Fibroblast of skin of scalp (primary cell): Measurements from ENCODE around the gene SMURF2.
"Not testable (repeated sequence)": the region's sequence is repeated elsewhere in the genome, so short reads cannot be mapped to it uniquely, and the experiment has no call there.

Experiments
- DNase-seq: peaks from one replicate; pipeline ENCODE4 v3.0.0-alpha.2; 2013

SMURF2 gene

GRCh38 chr17:64664299-64664981 is 2.3 kb upstream of the SMURF2 start:
- peak; percentile 38 for DNase-seq

DNA sequence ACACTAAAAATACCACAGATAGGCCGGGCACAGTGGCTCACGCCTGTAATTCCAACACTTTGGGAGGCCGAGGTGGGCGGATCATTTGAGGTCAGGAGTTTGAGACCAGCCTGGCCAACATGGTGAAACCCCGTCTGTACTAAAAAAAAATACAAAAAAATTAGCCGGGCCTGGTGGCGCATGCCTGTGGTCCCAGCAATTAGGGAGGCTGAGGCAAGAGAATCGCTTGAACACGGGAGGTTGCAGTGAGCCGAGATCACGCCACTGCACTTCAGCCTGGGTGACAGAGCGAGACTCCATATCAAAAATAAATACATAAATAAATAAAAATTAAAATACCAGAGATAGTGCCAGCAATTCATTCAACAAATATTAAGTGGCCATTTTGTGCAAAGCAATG is 1.7 kb upstream of the SMURF2 start:
- not testable (repeated sequence) for DNase-seq

DNA sequence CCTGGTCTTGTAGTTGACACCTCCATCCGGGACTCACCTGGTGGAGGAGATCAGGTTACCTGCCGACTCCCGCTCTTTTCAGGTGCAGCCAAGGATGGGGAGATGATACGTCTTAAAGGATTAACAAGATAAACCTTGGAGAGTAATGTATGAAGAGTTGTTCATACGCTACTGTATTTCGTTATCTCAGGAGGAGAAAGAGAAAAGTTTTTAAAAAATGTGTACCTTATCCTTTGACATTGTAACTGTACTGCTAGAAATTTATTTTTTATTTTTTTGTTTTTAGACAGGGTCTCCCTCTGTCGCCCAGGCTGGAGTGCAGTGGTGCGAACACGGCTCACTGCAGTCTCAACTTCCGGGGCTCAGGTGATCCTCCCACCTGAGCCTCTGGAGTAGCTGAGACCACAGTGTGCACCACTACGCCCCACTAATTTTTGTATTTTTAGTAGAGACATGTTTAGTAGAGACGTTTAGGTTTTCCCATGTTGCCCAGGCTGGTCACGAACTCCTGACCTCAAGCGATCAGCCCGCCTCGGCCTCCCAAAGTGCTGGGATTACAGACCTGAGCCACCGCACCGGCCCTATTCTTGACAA is 764 bp upstream of the SMURF2 start:
- no peak for DNase-seq

- DNase-seq: no peak
Observed at GRCh38 chr17:64661726-64661975, 456 bp downstream of the SMURF2 start.

DNA sequence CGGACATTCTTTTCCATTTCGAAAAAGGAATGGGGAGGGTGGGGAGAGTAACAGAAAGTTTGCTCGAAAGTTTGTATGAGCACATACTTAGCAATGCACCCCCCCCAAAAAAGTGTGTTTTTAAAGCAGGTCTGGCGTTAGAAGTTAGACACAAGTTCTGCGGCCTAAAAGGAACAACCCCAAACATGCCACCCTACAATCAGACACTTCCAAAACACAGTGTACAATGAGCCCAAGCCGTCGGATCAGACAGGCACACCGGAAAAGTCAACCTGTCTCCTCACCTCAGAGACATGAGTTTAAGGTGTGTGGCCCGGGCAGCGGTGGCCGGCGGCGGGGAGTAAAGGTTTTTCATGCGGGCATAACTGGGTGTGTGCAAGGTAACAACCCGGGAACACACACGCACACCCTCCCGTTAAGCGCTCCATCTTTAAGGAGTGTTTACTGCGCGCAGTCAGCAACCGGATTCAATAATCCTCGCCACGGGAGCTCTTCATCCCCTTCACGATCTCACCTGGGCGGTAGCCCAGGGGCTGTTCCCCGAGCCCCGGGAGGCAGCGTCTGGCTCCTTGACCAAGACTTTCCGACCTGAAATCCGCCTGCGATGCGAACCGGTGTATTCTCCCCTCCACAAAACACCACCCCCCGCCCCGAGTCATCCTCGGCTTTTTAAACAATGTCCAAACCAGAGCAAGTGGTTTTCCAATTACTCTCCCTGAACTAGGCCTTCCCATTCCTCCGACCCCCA is 955 bp downstream of the SMURF2 start:
- not testable (repeated sequence) for DNase-seq

- DNase-seq: peak; percentile 43
Observed at GRCh38 chr17:64660195-64660977, 1.7 kb downstream of the SMURF2 start.

GRCh38 chr17:64658931-64659330 is 3.2 kb downstream of the SMURF2 start:
- peak; percentile 79 for DNase-seq

- no peak for DNase-seq
Observed at GRCh38 chr17:64657610-64658125, 4.4 kb downstream of the SMURF2 start.

GRCh38 chr17:64655704-64656103 is 6.4 kb downstream of the SMURF2 start:
- no peak for DNase-seq

GRCh38 chr17:64653985-64654355 is 8.1 kb downstream of the SMURF2 start:
- peak; percentile 46 for DNase-seq

GRCh38 chr17:64653325-64653984 is 8.7 kb downstream of the SMURF2 start:
- peak; percentile 71 for DNase-seq

DNA sequence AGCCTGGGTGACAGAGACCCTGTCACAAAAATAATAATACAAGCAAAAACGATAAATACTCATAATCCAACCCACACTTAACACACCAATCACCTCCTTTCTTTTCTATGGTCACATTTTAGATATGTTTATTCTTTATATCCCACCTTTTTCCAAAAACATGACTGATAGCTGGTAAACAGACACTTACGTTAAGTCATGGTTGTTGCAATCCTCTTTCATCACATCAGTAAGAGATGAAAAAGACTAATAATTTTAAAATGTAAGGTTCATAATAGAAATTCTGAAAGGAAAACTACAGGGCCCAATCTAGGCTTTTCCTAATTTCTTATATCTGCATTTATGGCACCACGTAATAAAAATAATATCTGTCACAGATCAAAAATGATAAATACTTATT is 10.2 kb downstream of the SMURF2 start:
- no peak for DNase-seq

GRCh38 chr17:64648234-64648633 is 13.9 kb downstream of the SMURF2 start:
- peak; percentile 37 for DNase-seq

DNA sequence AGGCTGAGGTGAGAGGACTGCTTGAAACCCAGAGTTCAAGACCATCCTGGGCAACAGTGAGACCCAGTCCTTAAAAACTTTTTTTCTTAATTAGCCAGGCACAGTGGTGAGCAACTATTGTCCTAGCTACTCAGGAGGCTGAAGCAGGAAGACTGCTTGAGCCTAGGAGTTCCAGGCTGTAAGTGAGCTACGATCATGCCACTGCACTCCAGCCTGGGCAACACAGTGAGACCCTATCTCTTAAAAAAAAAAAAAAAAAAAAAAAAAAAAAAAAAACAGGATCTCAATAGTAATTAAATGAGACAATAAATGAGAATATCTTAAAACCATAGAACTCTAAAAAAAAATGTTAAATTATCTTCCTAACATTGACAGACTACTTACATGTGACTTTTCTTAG is 14.3 kb downstream of the SMURF2 start:
- DNase-seq: no peak

- no peak for DNase-seq
Observed at GRCh38 chr17:64639516-64639915, 22.6 kb downstream of the SMURF2 start.

- peak; percentile 72 for DNase-seq
Observed at GRCh38 chr17:64638552-64639203, 23.4 kb downstream of the SMURF2 start.

- DNase-seq: peak; percentile 97
Observed at GRCh38 chr17:64635647-64636305, 26.3 kb downstream of the SMURF2 start.

DNA sequence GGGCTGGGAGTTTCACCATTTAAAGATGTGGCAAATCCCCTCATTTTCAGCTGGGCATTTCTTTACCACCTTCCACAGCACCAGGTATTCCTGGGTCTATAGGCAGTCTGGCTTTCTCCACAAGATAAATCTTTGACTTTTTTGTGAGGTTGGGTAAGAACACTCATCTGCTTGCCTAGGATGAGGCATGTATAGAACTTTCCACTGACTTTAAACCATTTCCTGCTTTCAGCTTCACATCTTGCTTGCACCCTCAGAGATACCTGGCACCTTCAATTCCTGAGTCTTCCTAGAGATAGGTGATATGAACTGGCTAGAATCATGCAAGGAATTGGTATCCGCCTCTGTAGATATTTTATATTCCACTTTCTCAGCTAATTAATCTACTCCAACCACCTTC is 27.9 kb downstream of the SMURF2 start:
- no peak for DNase-seq

DNA sequence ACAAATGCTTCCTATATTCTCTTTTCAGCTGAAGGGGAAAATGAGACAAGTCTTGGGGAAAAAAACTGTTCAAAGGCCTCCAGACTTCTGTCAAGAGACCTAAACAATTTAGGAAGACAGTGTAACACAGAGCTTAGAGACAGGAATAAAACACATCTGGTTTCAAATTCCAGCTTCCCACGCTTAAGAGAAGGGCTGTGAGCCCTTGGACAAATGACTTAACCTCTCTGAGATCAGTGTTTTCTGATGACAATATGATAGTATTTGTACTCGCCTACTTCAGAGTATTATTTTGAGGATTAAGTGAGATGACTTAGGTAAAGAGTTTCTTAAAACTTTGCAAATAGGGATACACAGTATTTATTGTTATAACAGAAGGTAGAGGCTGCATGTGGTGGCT is 29.5 kb downstream of the SMURF2 start:
- DNase-seq: peak; percentile 25

GRCh38 chr17:64632194-64632593 is 29.9 kb downstream of the SMURF2 start:
- no peak for DNase-seq
